SK-N-MC (cell line): ENCODE results near the gene SMIM33.
"Not testable (repeated sequence)": the region's sequence is repeated elsewhere in the genome, so short reads cannot be mapped to it uniquely, and the experiment has no call there.

ENCODE experiments used
- EZH2 ChIP-seq: fragments of 200-600 bp; sonication (generic); IDR thresholded peaks from one replicate; pipeline ENCODE4 v1.6.1; 2017; ENCODE audit warnings: antibody characterized with exemption
- FOXP2 ChIP-seq: optimal IDR thresholded peaks from 2 replicates; pipeline ENCODE3; 2011; ENCODE audit warnings: mild to moderate bottlenecking, moderate library complexity; ENCODE audit not compliant: insufficient read depth; ENCODE audit errors: extremely low read length, control extremely low read depth
- POLR2AphosphoS5 ChIP-seq: IDR thresholded peaks from 2 replicates; pipeline ENCODE4 v1.6.1; 2012; ENCODE audit warnings: mild to moderate bottlenecking, low read depth, low read length, borderline replicate concordance

DNA sequence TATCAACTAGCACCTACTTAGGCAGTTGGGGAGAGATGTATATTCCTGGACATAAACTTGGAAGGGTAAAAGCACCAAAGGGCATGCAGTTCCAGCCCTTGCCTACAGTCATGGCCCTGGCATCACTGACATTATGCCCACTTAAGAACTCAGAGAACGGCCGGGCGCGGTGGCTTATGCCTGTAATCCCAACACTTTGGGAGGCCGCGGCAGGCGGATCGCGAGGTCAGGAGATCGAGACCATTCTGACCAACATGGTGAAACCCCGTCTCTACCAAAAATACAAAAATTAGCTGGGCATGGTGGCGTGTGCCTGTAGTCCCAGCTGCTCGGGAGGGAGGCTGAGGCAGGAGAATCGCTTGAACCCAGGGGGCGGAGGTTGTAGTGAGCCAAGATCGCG lies 30.4 kb upstream of the SMIM33 start:
- TF ChIP-seq POLR2AphosphoS5, EZH2, FOXP2: not testable (repeated sequence)
